ENCODE results near the gene SYTL1.

Gene SYTL1

GRCh38 chr1:27332536-27333281, 9.1 kb upstream of the SYTL1 start:
- peak; percentile 85 for TF ChIP-seq CTCF (IDR thresholded peaks at IDR 0.05; ENCODE audit: extremely low read depth, missing control alignments)
- DNase-seq (ENCODE audit: low spot score) = peak; percentile 68

DNA sequence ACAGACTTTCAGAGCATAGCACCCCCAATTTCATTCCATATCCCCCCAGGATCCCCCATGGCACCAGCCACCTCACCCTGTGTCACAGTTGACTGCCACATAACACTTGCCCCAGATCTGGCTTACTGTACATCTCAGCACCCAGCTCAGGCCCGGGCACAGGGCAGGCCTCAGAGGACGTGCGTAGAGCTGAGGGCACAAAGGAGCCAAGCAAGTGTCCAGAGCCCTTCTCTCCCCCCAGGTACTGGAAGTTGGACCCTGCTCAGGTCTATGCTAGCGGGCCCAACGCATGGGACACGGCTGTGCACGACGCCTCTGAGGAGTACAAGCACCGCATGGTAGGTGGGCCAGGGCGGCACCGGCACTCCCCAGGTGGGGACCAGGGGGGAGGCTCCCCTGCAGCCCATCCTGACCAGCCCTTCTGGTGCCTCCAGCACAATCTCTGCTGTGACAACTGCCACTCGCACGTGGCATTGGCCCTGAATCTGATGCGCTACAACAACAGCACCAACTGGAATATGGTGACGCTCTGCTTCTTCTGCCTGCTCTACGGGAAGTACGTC, 8.0 kb upstream of the SYTL1 start:
- TF ChIP-seq CTCF (IDR thresholded peaks at IDR 0.05; ENCODE audit: extremely low read depth, missing control alignments) = no peak
- DNase-seq (ENCODE audit: low spot score) = no peak

DNA sequence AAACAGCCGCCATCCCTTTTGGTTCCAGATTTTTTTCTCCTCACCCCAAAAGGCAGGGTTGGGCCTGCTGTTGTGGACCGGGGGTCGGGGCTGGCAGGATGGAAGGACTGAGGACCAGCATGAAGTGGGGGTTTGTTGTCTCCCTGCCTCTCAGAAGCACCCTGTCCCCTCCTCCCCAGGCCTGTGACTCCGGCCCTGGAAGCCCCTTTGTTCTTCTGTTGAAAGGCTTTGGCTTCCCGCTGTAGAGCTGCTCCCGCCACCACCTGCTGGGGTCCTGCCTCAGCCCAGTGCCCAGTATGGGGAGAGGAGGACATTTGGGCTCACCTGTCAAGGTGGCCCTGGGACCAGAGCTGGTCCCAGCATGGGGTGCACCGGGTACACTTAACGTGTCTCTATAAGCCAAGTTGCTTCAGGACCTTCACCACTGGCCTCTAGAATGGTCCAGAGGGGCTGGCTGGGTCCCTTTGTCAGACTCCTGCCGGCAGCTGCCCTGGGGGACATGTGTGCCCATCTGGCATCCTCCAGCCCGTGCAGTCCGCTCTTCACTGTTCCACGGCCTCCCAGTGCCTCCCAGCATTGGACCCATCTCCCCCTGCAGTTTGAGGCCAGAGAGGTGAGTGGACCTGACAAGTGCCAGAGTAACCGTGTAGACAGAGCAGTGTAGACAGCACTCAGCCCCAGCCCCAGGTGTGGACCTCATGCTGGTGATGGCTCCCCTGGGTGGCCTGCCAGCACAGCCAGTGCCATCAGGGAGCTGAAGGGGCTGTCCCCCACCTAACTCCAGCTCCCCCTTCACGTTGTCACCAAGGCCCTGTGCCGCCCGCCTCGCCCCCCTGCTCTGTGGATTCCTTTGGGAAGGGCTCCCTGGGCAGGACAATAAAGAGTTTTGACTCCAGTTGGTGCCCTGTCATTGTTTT, 6.1 kb upstream of the SYTL1 start:
- no peak for TF ChIP-seq CTCF (IDR thresholded peaks at IDR 0.05; ENCODE audit: extremely low read depth, missing control alignments)
- no peak for DNase-seq (ENCODE audit: low spot score)

GRCh38 chr1:27336756-27337155, 5.1 kb upstream of the SYTL1 start:
- no peak for DNase-seq (ENCODE audit: low spot score)
- no peak for TF ChIP-seq CTCF (IDR thresholded peaks at IDR 0.05; ENCODE audit: extremely low read depth, missing control alignments)

DNA sequence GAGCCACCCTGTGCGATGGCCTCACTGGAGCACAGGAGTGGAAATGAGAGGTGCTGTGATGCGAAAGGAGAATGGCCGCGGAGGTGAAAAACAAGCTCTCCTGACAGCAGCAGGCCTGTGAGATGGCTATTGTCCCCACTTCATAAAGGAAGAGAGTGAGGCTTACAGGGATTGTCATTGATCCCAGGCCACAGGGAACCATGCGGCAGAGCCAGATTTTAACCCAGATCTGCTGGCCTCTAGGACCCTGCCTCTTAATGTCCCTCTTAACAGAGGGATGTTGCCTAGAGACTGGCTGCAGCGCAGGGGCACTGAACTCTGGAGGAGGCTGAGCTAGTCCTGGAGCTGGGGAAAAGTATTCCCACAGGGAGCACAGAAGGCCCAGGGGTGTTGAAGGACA, 3.1 kb upstream of the SYTL1 start:
- no peak for TF ChIP-seq CTCF (IDR thresholded peaks at IDR 0.05; ENCODE audit: extremely low read depth, missing control alignments)
- no peak for DNase-seq (ENCODE audit: low spot score)

DNA sequence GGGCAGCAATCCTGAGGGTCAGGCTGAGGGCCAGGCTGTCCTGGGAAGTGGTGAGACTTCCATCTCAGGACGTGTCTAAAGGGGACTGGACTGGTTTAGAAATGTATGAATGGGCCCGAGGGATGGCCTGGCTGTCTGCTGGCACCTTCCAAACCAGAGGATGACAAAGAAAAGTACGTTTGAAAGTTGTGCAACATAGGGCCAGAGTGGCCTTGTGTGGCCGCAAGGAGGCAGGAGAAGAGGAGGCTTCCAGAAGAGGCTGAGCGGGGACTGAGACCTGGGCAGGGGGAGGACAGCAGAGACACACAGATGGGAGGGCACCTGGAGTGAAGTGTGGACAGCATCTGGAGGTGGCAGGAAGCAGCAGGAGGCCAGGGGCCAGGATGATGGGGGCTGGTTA, 2.6 kb upstream of the SYTL1 start:
- TF ChIP-seq CTCF (IDR thresholded peaks at IDR 0.05; ENCODE audit: extremely low read depth, missing control alignments) = no peak
- DNase-seq (ENCODE audit: low spot score) = no peak

- DNase-seq (ENCODE audit: low spot score) = no peak
- no peak for TF ChIP-seq CTCF (IDR thresholded peaks at IDR 0.05; ENCODE audit: extremely low read depth, missing control alignments)
Observed at GRCh38 chr1:27342391-27342777, 562 bp downstream of the SYTL1 start.
